PFSK-1 (cell line): ENCODE results near the gene KCNIP1.

Experiments
- FOXP2 ChIP-seq: optimal IDR thresholded peaks from 2 replicates; pipeline ENCODE3; 2011; ENCODE audit warnings: borderline replicate concordance, control low read depth, inconsistent platforms; ENCODE audit not compliant: insufficient read depth; ENCODE audit errors: extremely low read length, extremely low read depth
- POLR2AphosphoS5 ChIP-seq: IDR thresholded peaks from 2 replicates; pipeline ENCODE4 v1.6.1; 2012; ENCODE audit warnings: low read depth, mild to moderate bottlenecking, control low read depth, low read length, moderate library complexity

DNA sequence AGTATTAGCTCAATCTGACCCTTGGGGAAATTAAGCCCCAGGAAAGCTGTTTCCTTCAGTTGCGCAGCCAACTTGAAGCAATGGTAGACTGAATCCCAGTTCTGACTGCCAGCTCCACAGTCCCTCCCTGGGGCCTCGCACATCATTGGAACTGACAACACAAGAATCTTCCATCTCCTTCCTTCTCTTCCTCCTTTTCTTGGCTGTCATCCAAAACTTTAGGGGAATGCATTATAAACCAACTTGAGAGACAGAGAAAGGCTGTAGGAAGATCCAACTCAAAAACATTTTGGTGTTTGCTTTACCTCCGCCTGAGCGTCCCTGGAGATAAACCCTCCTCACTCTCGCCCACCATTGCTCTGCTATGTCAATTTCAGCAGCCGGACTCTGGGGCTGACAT lies 16.6 kb downstream of the KCNIP1 start:
- TF ChIP-seq POLR2AphosphoS5: no peak
- no peak for TF ChIP-seq FOXP2
